Parathyroid adenoma (tissue), 2 donors: ENCODE results near the gene ARHGAP26.

Experiments used
- H2AFZ ChIP-seq: fragments of 300-600 bp; sonication (generic); one replicate; pipeline ENCODE4 v1.7.0; 2017; ENCODE audit warnings: antibody characterized with exemption, mild to moderate bottlenecking
- H3K27ac ChIP-seq: fragments of 300-600 bp; sonication (generic); one replicate; pipeline ENCODE4 v1.7.0; 2017
- H3K27me3 ChIP-seq: fragments of 300-600 bp; sonication (generic); one replicate; pipeline ENCODE4 v1.7.0; 2017; ENCODE audit warnings: low read length; ENCODE audit not compliant: control insufficient read depth, insufficient read depth
- H3K36me3 ChIP-seq: fragments of 300-600 bp; sonication (generic); one replicate; pipeline ENCODE4 v1.7.0; 2017; ENCODE audit warnings: low read length; ENCODE audit not compliant: control insufficient read depth, insufficient read depth
- H3K4me1 ChIP-seq: fragments of 300-600 bp; sonication (generic); one replicate; pipeline ENCODE4 v1.7.0; 2017; ENCODE audit warnings: control low read depth
- H3K4me2 ChIP-seq: fragments of 300-600 bp; sonication (generic); one replicate; pipeline ENCODE4 v1.7.0; 2017; ENCODE audit warnings: low read length
- H3K4me3 ChIP-seq: fragments of 300-600 bp; sonication (generic); one replicate; pipeline ENCODE4 v1.7.0; 2017; ENCODE audit warnings: low read depth, low read length
- H3K79me2 ChIP-seq: fragments of 300-600 bp; sonication (generic); one replicate; pipeline ENCODE4 v1.7.0; 2017; ENCODE audit warnings: control low read depth
- H3K9ac ChIP-seq: fragments of 300-600 bp; sonication (generic); one replicate; pipeline ENCODE4 v1.7.0; 2017; ENCODE audit warnings: mild to moderate bottlenecking
- H3K9me3 ChIP-seq: fragments of 300-600 bp; sonication (generic); one replicate; pipeline ENCODE4 v1.7.0; 2017; ENCODE audit warnings: low read length; ENCODE audit not compliant: control insufficient read depth
- CTCF ChIP-seq: fragments of 300-600 bp; sonication (generic); IDR thresholded peaks from one replicate; pipeline ENCODE4 v1.7.0; 2017; ENCODE audit warnings: antibody characterized with exemption, mild to moderate bottlenecking
- donor health status: primary hyperparathyroidism.

Gene ARHGAP26

GRCh38 chr5:143134900-143135299, 364.7 kb downstream of the ARHGAP26 start:
- H3K79me2 ChIP-seq, result no peaks in the 10 kb centered on the region
- H3K9me3 ChIP-seq, result no peaks in the 10 kb centered on the region
- H3K27me3 ChIP-seq, result no peaks in the 10 kb centered on the region
- H3K4me1 ChIP-seq, result no peaks in the 10 kb centered on the region
- no peak overlapping the region for H3K4me3 ChIP-seq
- no peak for TF ChIP-seq CTCF
- H2AFZ ChIP-seq, result no peak overlapping the region
- no peak overlapping the region for H3K9ac ChIP-seq
- no peak overlapping the region for H3K4me2 ChIP-seq
- no peak overlapping the region for H3K27ac ChIP-seq
- H3K36me3 ChIP-seq, result no peaks in the 10 kb centered on the region

GRCh38 chr5:143135832-143136551, 365.8 kb downstream of the ARHGAP26 start:
- H3K4me2 ChIP-seq, result no peak overlapping the region
- H3K9ac ChIP-seq, result no peak overlapping the region

GRCh38 chr5:143138839-143139238, 368.7 kb downstream of the ARHGAP26 start:
- Histone ChIP-seq H3K79me2 (no peaks in the 10 kb centered on the region), H2AFZ (no peak overlapping the region), H3K9ac (no peak overlapping the region), H3K36me3 (no peaks in the 10 kb centered on the region), H3K4me1 (no peaks in the 10 kb centered on the region), H3K9me3 (no peaks in the 10 kb centered on the region), H3K4me3 (no peak overlapping the region), H3K27ac (no peak overlapping the region), H3K4me2 (no peak overlapping the region), H3K27me3 (no peaks in the 10 kb centered on the region)
- no peak for TF ChIP-seq CTCF

More at GRCh38 chr5:143135832-143136551, 365.8 kb downstream of the ARHGAP26 start:
- H3K36me3 ChIP-seq, result no peaks in the 10 kb centered on the region
- H3K4me3 ChIP-seq, result no peak overlapping the region
- H3K27ac ChIP-seq, result no peak overlapping the region
- no peaks in the 10 kb centered on the region for H3K4me1 ChIP-seq
- no peaks in the 10 kb centered on the region for H3K9me3 ChIP-seq
- no peak overlapping the region for H2AFZ ChIP-seq
- no peaks in the 10 kb centered on the region for H3K27me3 ChIP-seq
- no peaks in the 10 kb centered on the region for H3K79me2 ChIP-seq
- TF ChIP-seq CTCF, result no peak

GRCh38 chr5:143139585-143139984, 369.4 kb downstream of the ARHGAP26 start:
- H3K4me1 ChIP-seq, result no peaks in the 10 kb centered on the region
- H3K79me2 ChIP-seq, result no peaks in the 10 kb centered on the region
- no peak overlapping the region for H3K4me2 ChIP-seq
- H3K4me3 ChIP-seq, result no peak overlapping the region
- no peak overlapping the region for H3K9ac ChIP-seq
- TF ChIP-seq CTCF, result no peak
- no peaks in the 10 kb centered on the region for H3K36me3 ChIP-seq
- H3K9me3 ChIP-seq, result no peaks in the 10 kb centered on the region
- H2AFZ ChIP-seq, result no peak overlapping the region
- no peaks in the 10 kb centered on the region for H3K27me3 ChIP-seq
- no peak overlapping the region for H3K27ac ChIP-seq
